Measurements from ENCODE around the gene PEAR1. TPM values are rescaled to one million over a fixed set of nuclear protein-coding genes. Genes with fewer than 3 reads are reported as not detected.

The PEAR1 gene, protein sequence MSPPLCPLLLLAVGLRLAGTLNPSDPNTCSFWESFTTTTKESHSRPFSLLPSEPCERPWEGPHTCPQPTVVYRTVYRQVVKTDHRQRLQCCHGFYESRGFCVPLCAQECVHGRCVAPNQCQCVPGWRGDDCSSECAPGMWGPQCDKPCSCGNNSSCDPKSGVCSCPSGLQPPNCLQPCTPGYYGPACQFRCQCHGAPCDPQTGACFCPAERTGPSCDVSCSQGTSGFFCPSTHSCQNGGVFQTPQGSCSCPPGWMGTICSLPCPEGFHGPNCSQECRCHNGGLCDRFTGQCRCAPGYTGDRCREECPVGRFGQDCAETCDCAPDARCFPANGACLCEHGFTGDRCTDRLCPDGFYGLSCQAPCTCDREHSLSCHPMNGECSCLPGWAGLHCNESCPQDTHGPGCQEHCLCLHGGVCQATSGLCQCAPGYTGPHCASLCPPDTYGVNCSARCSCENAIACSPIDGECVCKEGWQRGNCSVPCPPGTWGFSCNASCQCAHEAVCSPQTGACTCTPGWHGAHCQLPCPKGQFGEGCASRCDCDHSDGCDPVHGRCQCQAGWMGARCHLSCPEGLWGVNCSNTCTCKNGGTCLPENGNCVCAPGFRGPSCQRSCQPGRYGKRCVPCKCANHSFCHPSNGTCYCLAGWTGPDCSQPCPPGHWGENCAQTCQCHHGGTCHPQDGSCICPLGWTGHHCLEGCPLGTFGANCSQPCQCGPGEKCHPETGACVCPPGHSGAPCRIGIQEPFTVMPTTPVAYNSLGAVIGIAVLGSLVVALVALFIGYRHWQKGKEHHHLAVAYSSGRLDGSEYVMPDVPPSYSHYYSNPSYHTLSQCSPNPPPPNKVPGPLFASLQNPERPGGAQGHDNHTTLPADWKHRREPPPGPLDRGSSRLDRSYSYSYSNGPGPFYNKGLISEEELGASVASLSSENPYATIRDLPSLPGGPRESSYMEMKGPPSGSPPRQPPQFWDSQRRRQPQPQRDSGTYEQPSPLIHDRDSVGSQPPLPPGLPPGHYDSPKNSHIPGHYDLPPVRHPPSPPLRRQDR
- total RNA-seq (ENCODE audit: low replicate concordance) = 4.8 and 10.8 TPM in 2 replicates

DNA sequence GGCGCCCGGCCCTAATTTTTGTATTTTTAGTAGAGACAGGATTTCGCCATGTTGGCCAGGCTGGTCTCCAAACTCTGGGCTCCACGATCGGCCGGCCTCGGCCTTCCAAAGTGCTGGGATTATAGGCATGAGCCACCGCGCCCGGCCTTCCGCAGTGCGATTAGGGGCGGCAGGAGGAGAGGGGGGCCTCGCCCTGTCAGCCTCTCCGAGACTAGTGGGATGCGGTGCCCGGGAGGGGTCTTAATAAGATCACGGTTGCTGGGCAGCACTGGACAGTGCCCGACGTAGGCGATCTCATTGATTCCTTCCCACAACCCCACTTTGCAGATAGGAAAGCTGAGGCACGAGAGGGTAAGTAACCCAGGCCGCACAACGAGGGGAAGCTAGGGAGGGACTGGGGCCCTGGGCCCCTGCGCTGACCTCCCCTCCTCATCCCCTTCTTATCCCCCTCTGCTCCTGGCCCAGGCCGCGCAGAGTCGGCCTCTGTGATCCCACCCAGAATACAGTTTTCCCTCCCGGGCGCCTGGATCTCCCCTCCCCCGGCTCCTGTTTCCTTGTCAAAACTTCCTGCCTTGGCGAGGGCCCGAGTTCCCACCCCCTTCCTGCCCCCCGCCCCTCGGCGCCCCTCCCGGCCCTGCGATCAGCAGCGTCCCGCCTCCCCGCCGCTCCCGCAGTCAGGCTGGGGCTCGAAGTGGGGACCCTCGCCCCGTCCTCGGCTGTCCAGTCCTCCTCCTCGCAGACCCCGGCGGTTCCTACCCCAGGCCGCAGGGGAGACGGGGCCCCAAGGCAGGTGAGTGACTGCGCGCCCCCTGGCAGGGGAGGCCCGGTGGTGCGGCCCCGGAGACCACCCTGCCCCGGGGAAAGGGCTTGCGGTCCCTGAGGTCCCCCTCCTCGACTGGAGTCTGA, at the start of gene PEAR1:
PEAR1 (plus strand) TSS at position 671 of the 906 bp plus-strand sequence. CDS start 10,209 bp downstream, outside the sequence.
- no peak for TF ChIP-seq CTCF (IDR thresholded peaks at IDR 0.05; ENCODE audit: insufficient read depth, low read length)
- peak; percentile 52 for DNase-seq (ENCODE audit: low read depth)
- H3K4me3 ChIP-seq (ENCODE audit: low read depth, low read length) = peak within 1 kb of the TSS; percentile 74

- H3K4me3 ChIP-seq (ENCODE audit: low read depth, low read length) = no peak overlapping the region
- DNase-seq (ENCODE audit: low read depth) = no peak
- no peak for TF ChIP-seq CTCF (IDR thresholded peaks at IDR 0.05; ENCODE audit: insufficient read depth, low read length)
Observed at GRCh38 chr1:156844102-156844501, 49.4 kb upstream of the PEAR1 start.

DNA sequence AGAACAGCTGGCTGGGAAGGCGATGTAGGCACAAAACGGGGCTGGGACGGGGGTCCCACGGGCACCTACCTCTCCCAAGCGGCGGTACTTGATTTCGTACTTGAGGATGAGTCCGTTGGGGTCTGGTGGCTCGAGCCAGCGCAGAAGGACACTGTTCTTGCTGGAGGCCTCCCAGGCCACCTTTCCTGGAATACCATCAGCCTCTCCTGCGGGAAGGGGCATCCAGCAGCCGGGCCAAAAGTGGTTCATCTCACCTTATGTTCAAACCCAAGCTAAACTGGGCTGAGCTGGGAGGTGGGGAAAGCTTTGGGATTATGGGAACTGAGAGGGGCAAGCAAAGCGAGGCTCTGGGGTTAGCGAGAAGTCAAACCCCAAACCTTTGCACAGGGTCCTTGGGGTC, 48.9 kb upstream of the PEAR1 start:
- no peak overlapping the region for H3K4me3 ChIP-seq (ENCODE audit: low read depth, low read length)
- TF ChIP-seq CTCF (IDR thresholded peaks at IDR 0.05; ENCODE audit: insufficient read depth, low read length) = no peak
- DNase-seq (ENCODE audit: low read depth) = no peak

DNA sequence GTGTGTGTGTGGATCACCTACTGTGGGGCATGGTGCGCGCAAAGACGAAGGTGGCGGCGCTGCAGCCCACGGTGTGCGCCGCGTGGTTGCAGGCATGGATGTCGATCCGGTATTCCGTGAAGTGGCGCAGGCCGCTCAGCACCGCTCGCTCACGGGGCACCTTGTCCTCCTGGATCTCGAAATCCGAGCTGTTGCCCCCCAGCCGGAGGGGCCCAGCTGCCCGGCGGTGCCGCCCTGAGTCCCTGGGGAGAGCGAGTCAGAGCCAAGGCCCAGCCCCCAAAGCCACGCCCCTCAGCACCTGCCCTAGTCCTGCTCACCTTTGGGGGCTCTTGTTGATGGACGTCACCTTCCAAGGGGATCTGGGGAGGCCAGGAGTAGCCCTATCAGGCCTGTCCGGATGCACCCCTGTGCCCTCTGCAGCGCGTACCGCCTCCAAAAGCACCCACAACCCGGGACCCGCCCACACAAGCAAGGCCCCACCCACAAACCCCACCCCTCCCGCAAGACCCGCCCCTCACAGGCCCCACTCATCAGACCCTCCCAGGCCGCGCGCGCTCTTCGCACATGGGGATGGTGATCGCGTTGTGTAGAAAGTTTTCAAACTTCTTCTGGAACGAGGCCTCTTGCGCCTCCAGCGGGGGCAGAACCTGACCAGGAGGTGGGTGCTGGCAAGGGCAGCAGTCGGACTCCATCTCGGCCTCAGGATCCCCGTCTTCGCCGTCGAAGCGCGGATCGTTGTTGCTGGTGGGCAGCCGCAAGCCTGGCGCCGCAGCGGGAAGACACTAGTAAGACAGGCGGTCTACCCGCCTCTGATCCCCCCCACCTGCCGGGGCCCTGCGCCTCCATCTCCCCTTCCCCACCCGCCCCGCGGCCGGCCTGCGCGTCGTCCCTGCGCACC, 48.2 kb upstream of the PEAR1 start:
- DNase-seq (ENCODE audit: low read depth) = no peak
- no peak for TF ChIP-seq CTCF (IDR thresholded peaks at IDR 0.05; ENCODE audit: insufficient read depth, low read length)
- no peak overlapping the region for H3K4me3 ChIP-seq (ENCODE audit: low read depth, low read length)

DNA sequence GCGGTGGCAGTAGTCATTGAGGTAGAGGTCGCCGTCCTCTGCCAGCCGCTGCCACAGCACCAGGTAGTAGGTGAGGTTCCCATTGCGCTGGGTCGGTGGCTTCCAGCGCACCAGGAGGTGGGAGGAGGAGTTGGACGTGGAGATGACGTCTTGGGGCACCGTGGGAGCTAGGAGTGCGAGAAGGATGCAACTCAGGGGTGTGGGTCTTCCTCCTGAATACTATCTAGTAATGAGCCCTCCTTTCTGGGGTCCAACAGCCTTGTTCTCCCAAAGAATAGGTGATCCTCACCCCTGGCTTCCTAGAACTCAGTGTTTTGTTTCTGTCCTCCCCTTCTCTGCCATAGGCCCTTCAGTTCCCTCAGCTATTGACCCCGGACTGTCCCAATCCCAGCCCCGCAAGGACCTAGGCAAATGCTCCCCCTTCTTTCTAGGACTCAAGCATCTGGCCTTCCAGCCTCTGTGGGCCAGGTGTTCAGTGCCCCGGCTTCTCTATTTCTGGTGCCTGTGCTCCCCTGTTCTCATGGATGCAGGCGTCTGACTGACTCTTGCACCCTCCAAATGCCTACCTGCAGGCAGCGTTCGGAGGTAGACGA, 47.5 kb upstream of the PEAR1 start:
- DNase-seq (ENCODE audit: low read depth) = no peak
- no peak overlapping the region for H3K4me3 ChIP-seq (ENCODE audit: low read depth, low read length)
- TF ChIP-seq CTCF (IDR thresholded peaks at IDR 0.05; ENCODE audit: insufficient read depth, low read length) = no peak

All from fibroblast of the aortic adventitia (primary cell).